Stomach (tissue), 4 donors: ENCODE data around the gene PHETA1.

ENCODE experiments used
- POLR2A ChIP-seq, 4 donors: fragments of 450-650 bp; IDR thresholded peaks; one replicate each; pipeline ENCODE4 v1.6.1; 2016; ENCODE audit warnings: antibody characterized with exemption in 4 of 4, control low read depth in 2 of 4, mild to moderate bottlenecking in 1 of 4, moderate library complexity in 1 of 4
- POLR2AphosphoS5 ChIP-seq, 3 donors: sonication (generic); formaldehyde crosslinking; IDR thresholded peaks; one replicate each; pipeline ENCODE4 v1.6.1; 2016; ENCODE audit warnings: antibody characterized with exemption in 3 of 3

GRCh38 chr12:111328138-111328537 is 40.8 kb downstream of the PHETA1 start:
- no peak for TF ChIP-seq POLR2A (IDR thresholded peaks at IDR 0.05)
- no peak for TF ChIP-seq POLR2AphosphoS5 (IDR thresholded peaks at IDR 0.05)
